GM12878 (cell line): ENCODE results near the gene LRRC74B. TPM values are rescaled to one million over a fixed set of nuclear protein-coding genes. Genes with fewer than 3 reads are reported as not detected.

Experiments
- ATAC-seq: fragments of 200-7000 bp; cut with Tn5 transposase; 3 replicates; pipeline ENCODE4 v1.9.1; 2020; ENCODE audit warnings: mild to moderate bottlenecking, moderate library complexity
- BruUV-seq: library from RNA; stranded (reverse); fragments of 400-500 nt; replicated peaks from 2 replicates; lab custom pipeline; 2021; lab: Mats Ljungman, UMichigan
- CTCF ChIA-PET: fragments of 300-600 bp; sonication (Branson Sonifier 250); formaldehyde crosslinking; extraction: SDS; loops from one replicate; lab custom pipeline; 2021; ENCODE audit warnings: inconsistent platforms; lab: Yijun Ruan, JAX
- POLR2A ChIA-PET: fragments of 350-600 bp; formaldehyde crosslinking; extraction: SDS; loops from one replicate; lab custom pipeline; 2021; ENCODE audit warnings: inconsistent platforms; lab: Charles Lee
- RAD21 ChIA-PET: fragments of 300-600 bp; sonication (Branson Sonifier 250); formaldehyde crosslinking; loops from one replicate; lab custom pipeline; 2023; ENCODE audit warnings: antibody characterized with exemption; ENCODE audit not compliant: unreplicated experiment; lab: Charles Lee
- SMC1A ChIA-PET: fragments of 300-600 bp; sonication (Branson Sonifier 250); formaldehyde crosslinking; loops from one replicate; lab custom pipeline; 2023; ENCODE audit not compliant: unreplicated experiment, uncharacterized antibody; lab: Charles Lee
- DNase-seq: peaks from one replicate; pipeline ENCODE4 v3.0.0-alpha.2; 2011; ENCODE audit warnings: low read depth, low spot score
- FAIRE-seq: peaks from 3 replicates; lab custom pipeline; 2011; peaks lifted over from hg19 to GRCh38; lab: Jason Lieb, UNC
- H2AFZ ChIP-seq: 2 replicates; pipeline ENCODE4 v1.6.0; 2011; ENCODE audit warnings: low read depth, low read length, control low read depth; ENCODE audit not compliant: control insufficient read depth
- H3K27ac ChIP-seq: 2 replicates; pipeline ENCODE4 v1.5.1; 2011; ENCODE audit warnings: control low read depth; ENCODE audit not compliant: control insufficient read depth, insufficient read depth
- H3K27me3 ChIP-seq, 2 experiments: replicated peaks in 1 of 2; 2 replicates each; pipeline versions ENCODE4 v1.6.0 to v1.6.1; 2011; ENCODE audit warnings: low read length in 1 of 2; ENCODE audit not compliant: control insufficient read depth in 2 of 2, insufficient read depth in 2 of 2
- H3K36me3 ChIP-seq, 2 experiments: 2 replicates each; pipeline ENCODE4 v1.5.1; 2011; ENCODE audit warnings: low read length in 1 of 2; ENCODE audit not compliant: control insufficient read depth in 2 of 2, insufficient read depth in 2 of 2
- H3K4me1 ChIP-seq: 2 replicates; pipeline ENCODE4 v1.6.1; 2011; ENCODE audit warnings: mild to moderate bottlenecking, low read length, moderate library complexity, mixed read lengths; ENCODE audit not compliant: control insufficient read depth, insufficient read depth
- H3K4me2 ChIP-seq: 2 replicates; pipeline ENCODE4 v1.6.0; 2011; ENCODE audit warnings: control low read depth; ENCODE audit not compliant: control insufficient read depth, insufficient read depth
- H3K4me3 ChIP-seq: fragments of 200-600 bp; sonication (generic); 2 replicates; pipeline ENCODE4 v1.5.1; 2016
- H3K79me2 ChIP-seq: 2 replicates; pipeline ENCODE4 v1.6.0; 2011; ENCODE audit warnings: low read length; ENCODE audit not compliant: control insufficient read depth, insufficient read depth
- H3K9ac ChIP-seq: 2 replicates; pipeline ENCODE4 v1.8.0; 2011; ENCODE audit warnings: low read length, control low read depth, mixed read lengths; ENCODE audit not compliant: control insufficient read depth, insufficient read depth
- H3K9me3 ChIP-seq: replicated peaks from 3 replicates; pipeline ENCODE4 v1.5.1; 2011; ENCODE audit warnings: mild to moderate bottlenecking, low read length; ENCODE audit not compliant: control insufficient read depth, insufficient read depth
- H4K20me1 ChIP-seq: 2 replicates; pipeline ENCODE4 v1.6.0; 2011; ENCODE audit not compliant: control insufficient read depth, insufficient read depth
- BHLHE40 ChIP-seq, 2 experiments: fragments of 450-650 bp in 1 of 2; IDR thresholded peaks; 2 replicates each; pipeline ENCODE4 v1.6.1; 2011 to 2017; ENCODE audit warnings: low read depth in 2 of 2, borderline replicate concordance in 1 of 2, improper control_type of control experiment in 1 of 2, low read length in 1 of 2, mild to moderate bottlenecking in 1 of 2
- CHD1 ChIP-seq: IDR thresholded peaks from 2 replicates; pipeline ENCODE4 v1.6.1; 2012; ENCODE audit warnings: low read depth, low read length, improper control_type of control experiment
- CHD4 ChIP-seq: fragments of 200-600 bp; sonication (generic); IDR thresholded peaks from 2 replicates; pipeline ENCODE4 v1.6.1; 2016; ENCODE audit warnings: mild to moderate bottlenecking
- HCFC1 ChIP-seq: fragments of 150-350 bp; IDR thresholded peaks from 2 replicates; pipeline ENCODE4 v1.6.1; 2014; ENCODE audit warnings: low read length
- HDGF ChIP-seq: fragments of 450-650 bp; IDR thresholded peaks from 2 replicates; pipeline ENCODE4 v1.6.1; 2016; ENCODE audit warnings: antibody characterized with exemption
- KDM1A ChIP-seq: fragments of 200-600 bp; sonication (generic); IDR thresholded peaks from 2 replicates; pipeline ENCODE4 v1.6.1; 2016; ENCODE audit warnings: borderline replicate concordance
- SMC3 ChIP-seq: IDR thresholded peaks from 2 replicates; pipeline ENCODE4 v1.6.1; 2011; ENCODE audit warnings: low read length, improper control_type of control experiment, borderline replicate concordance
- SPI1 ChIP-seq: IDR thresholded peaks from 2 replicates; pipeline ENCODE4 v1.6.1; 2011; ENCODE audit warnings: low read depth, mild to moderate bottlenecking, low read length, moderate library complexity, borderline replicate concordance; ENCODE audit not compliant: insufficient read depth
- TAF1 ChIP-seq: IDR thresholded peaks from 2 replicates; pipeline ENCODE4 v1.6.1; 2011; ENCODE audit warnings: mild to moderate bottlenecking, low read depth, low read length, borderline replicate concordance
- TARDBP ChIP-seq: IDR thresholded peaks from 2 replicates; pipeline ENCODE4 v1.6.1; 2016; ENCODE audit warnings: borderline replicate concordance
- ZZZ3 ChIP-seq: IDR thresholded peaks from 2 replicates; pipeline ENCODE4 v1.6.1; 2011; ENCODE audit warnings: low read depth; ENCODE audit not compliant: control insufficient read depth, insufficient read length
- WGBS: methylation state at CpG from one replicate; pipeline ENCODE4 v1.1.6; 2016; ENCODE audit warnings: low lambda C conversion rate; ENCODE audit not compliant: insufficient replicate concordance, insufficient coverage; ENCODE audit errors: missing lambda C conversion rate; 5-methylcytosine and 5-hydroxymethylcytosine counted together
- in situ Hi-C: fragments of 300-500 bp; cut with MboI; formaldehyde crosslinking; loops from 9 replicates; pipeline ENCODE4 v1.14.3; 2018; ENCODE audit warnings: mixed read lengths
- intact Hi-C: fragments of 100-400 bp; cut with micrococcal nuclease; formaldehyde crosslinking; loops from one replicate; pipeline ENCODE4 v1.14.2; 2022; ENCODE audit not compliant: unreplicated experiment
- polyA plus RNA-seq, 11 experiments: library from polyadenylated mRNA; depleted of rRNA in 4 of 11; unstranded in 6 of 11; stranded (reverse) in 5 of 11; fragments of >200 nt; fragmentation: Nextera tagmentation in 4 of 11; fragmentation: Illumina TruSeq in 1 of 11; extraction: Ambion mirVana in 4 of 11; extraction: Trizol in 1 of 11; gene quantifications; 1 replicate in 1 of 11; 2 replicates in 10 of 11; pipeline versions ENCODE4 v1.2.1 to v1.2.3, GENCODE V29; 2011 to 2016; ENCODE audit warnings: inconsistent platforms in 2 of 11, missing spikeins in 2 of 11, low read depth in 1 of 11
- total RNA-seq, 4 experiments: library from RNA; depleted of rRNA in 3 of 4; stranded (reverse); fragments of >200 nt in 3 of 4; fragmentation: Illumina TruSeq in 1 of 4; extraction: Trizol in 1 of 4; gene quantifications; 2 replicates each; pipeline versions ENCODE4 v1.2.1 to v1.2.3, GENCODE V29; 2013 to 2021

The LRRC74B gene
- total and polyA plus RNA-seq, 10 of the 15 experiments (the other 5 are each of a cell fraction or from before 2014, with no cell fraction given) = not detected

- 88% methylated on average over 10 of the region's 10 CpGs for WGBS
- RAD21 ChIA-PET = no interaction called here
- CTCF ChIA-PET = no interaction called here
- H3K4me1 ChIP-seq = peaks cover 5% of the 10 kb centered on the region
- no peak overlapping the region for H3K27ac ChIP-seq
- no TSS peak for BruUV-seq
- peaks cover 10% of the 10 kb centered on the region for H3K79me2 ChIP-seq
- intact Hi-C loops = no loop called here
- SMC1A ChIA-PET = no interaction called here
- no peak overlapping the region for H3K4me2 ChIP-seq
- no peak overlapping the region for H2AFZ ChIP-seq
- DNase-seq = no peak
- H3K9me3 ChIP-seq = no peaks in the 10 kb centered on the region
- no peaks in the 10 kb centered on the region for H4K20me1 ChIP-seq
- POLR2A ChIA-PET = no interaction called here
- no peak overlapping the region for H3K4me3 ChIP-seq
- H3K36me3 ChIP-seq = peaks cover 2 to 5% of the 10 kb centered on the region in 2 experiments; a peak in 2 of 4 replicates
- ATAC-seq = no peak
- H3K27me3 ChIP-seq = no peaks in the 10 kb centered on the region
- H3K9ac ChIP-seq = no peak overlapping the region
- no peak for FAIRE-seq
- no peak for TF ChIP-seq KDM1A
- no peak for TF ChIP-seq ZZZ3
- TF ChIP-seq BHLHE40 (IDR thresholded peaks at IDR 0.05; ENCODE audit: borderline replicate concordance in 1 of 2, low read depth in 2 of 2, low read length in 1 of 2) = no peak
- no peak for TF ChIP-seq HCFC1
- no peak for TF ChIP-seq TAF1
- TF ChIP-seq SMC3 = no peak
- no peak for TF ChIP-seq CHD4
- TF ChIP-seq SPI1 = no peak
- TF ChIP-seq HDGF = no peak
- no peak for TF ChIP-seq TARDBP
- TF ChIP-seq CHD1 = no peak
- in situ Hi-C loops = no loop called here
Observed at GRCh38 chr22:20996031-20996410, 49.7 kb upstream of the LRRC74B start.
